ENCODE results near the gene HMGCL. TPM values are rescaled to one million over a fixed set of nuclear protein-coding genes. Genes with fewer than 3 reads are reported as not detected.

Gene HMGCL
- total RNA-seq, 1 donor = 38.1 TPM

GRCh38 chr1:23810818-23811540 lies 14.2 kb downstream of the HMGCL start:
- DNase-seq (ENCODE audit: low read depth) = peak; percentile 17
- TF ChIP-seq CTCF (IDR thresholded peaks at IDR 0.05; ENCODE audit: insufficient read depth, low read length) = peak; percentile 67

GRCh38 chr1:23809751-23810171 lies 15.5 kb downstream of the HMGCL start:
- peak; percentile 50 for DNase-seq (ENCODE audit: low read depth)
- TF ChIP-seq CTCF (IDR thresholded peaks at IDR 0.05; ENCODE audit: insufficient read depth, low read length) = peak; percentile 74
- H3K4me3 ChIP-seq (ENCODE audit: low read depth, low read length) = no peak overlapping the region

More at GRCh38 chr1:23810818-23811540, 14.2 kb downstream of the HMGCL start:
- no peak overlapping the region for H3K4me3 ChIP-seq (ENCODE audit: low read depth, low read length)

- H3K4me3 ChIP-seq (ENCODE audit: low read depth, low read length) = no peak overlapping the region
- no peak for DNase-seq (ENCODE audit: low read depth)
- no peak for TF ChIP-seq CTCF (IDR thresholded peaks at IDR 0.05; ENCODE audit: insufficient read depth, low read length)
Observed at GRCh38 chr1:23807453-23807852, 17.8 kb downstream of the HMGCL start.

- DNase-seq (ENCODE audit: low read depth) = no peak
- no peak overlapping the region for H3K4me3 ChIP-seq (ENCODE audit: low read depth, low read length)
- TF ChIP-seq CTCF (IDR thresholded peaks at IDR 0.05; ENCODE audit: insufficient read depth, low read length) = no peak
Observed at GRCh38 chr1:23806280-23806679, 18.9 kb downstream of the HMGCL start.

GRCh38 chr1:23805025-23805424 lies 20.2 kb downstream of the HMGCL start:
- DNase-seq (ENCODE audit: low read depth) = no peak
- H3K4me3 ChIP-seq (ENCODE audit: low read depth, low read length) = no peak overlapping the region
- TF ChIP-seq CTCF (IDR thresholded peaks at IDR 0.05; ENCODE audit: insufficient read depth, low read length) = no peak

- DNase-seq (ENCODE audit: low read depth) = no peak
Observed at GRCh38 chr1:23804183-23804835, 20.9 kb downstream of the HMGCL start.

More at GRCh38 chr1:23804183-23804835, 20.9 kb downstream of the HMGCL start:
- no peak overlapping the region for H3K4me3 ChIP-seq (ENCODE audit: low read depth, low read length)
- TF ChIP-seq CTCF (IDR thresholded peaks at IDR 0.05; ENCODE audit: insufficient read depth, low read length) = peak; percentile 12
